IMR-90 (cell line): ENCODE results near the gene STXBP6. TPM values are rescaled to one million over a fixed set of nuclear protein-coding genes. Genes with fewer than 3 reads are reported as not detected.

Experiments
- ATAC-seq: fragments of 200-7000 bp; cut with Tn5 transposase; 2 replicates; pipeline ENCODE4 v1.9.1; 2020; ENCODE audit warnings: low read depth, mild to moderate bottlenecking, moderate library complexity
- BruUV-seq: library from RNA; stranded (reverse); fragments of 400-500 nt; replicated peaks from 2 replicates; lab custom pipeline; 2021; lab: Mats Ljungman, UMichigan
- CTCF ChIA-PET: fragments of 300-600 bp; formaldehyde crosslinking; extraction: SDS; loops from one replicate; lab custom pipeline; 2021; ENCODE audit warnings: antibody characterized with exemption; lab: Yijun Ruan, JAX
- POLR2A ChIA-PET: fragments of 300-600 bp; sonication (Branson Sonifier 250); formaldehyde crosslinking; loops from one replicate; lab custom pipeline; 2022; ENCODE audit warnings: antibody characterized with exemption; ENCODE audit not compliant: unreplicated experiment; lab: Charles Lee
- DNase-seq: peaks from one replicate; pipeline ENCODE4 v3.0.0; 2013
- H2AFZ ChIP-seq: replicated peaks from 2 replicates; pipeline ENCODE3; 2013; ENCODE audit warnings: low read length, mild to moderate bottlenecking; ENCODE audit not compliant: poor library complexity
- H2AK5ac ChIP-seq: 2 replicates; pipeline ENCODE4 v1.6.1; 2013; ENCODE audit warnings: low read depth, low read length, inconsistent platforms
- H2AK9ac ChIP-seq: replicated peaks from 2 replicates; pipeline ENCODE3; 2013; ENCODE audit warnings: mild to moderate bottlenecking, low read depth, low read length, moderate library complexity; ENCODE audit not compliant: poor library complexity
- H2BK120ac ChIP-seq: 2 replicates; pipeline ENCODE4 v1.6.1; 2013; ENCODE audit warnings: low read depth, low read length, inconsistent platforms
- H2BK15ac ChIP-seq: 3 replicates; pipeline ENCODE4 v1.6.1; 2013; ENCODE audit warnings: low read depth, low read length, inconsistent platforms
- H2BK20ac ChIP-seq: 2 replicates; pipeline ENCODE4 v1.6.1; 2013; ENCODE audit warnings: low read depth, mild to moderate bottlenecking, inconsistent platforms, low read length, moderate library complexity
- H2BK5ac ChIP-seq: 2 replicates; pipeline ENCODE4 v1.6.1; 2013; ENCODE audit warnings: mild to moderate bottlenecking, low read depth, low read length, inconsistent platforms; ENCODE audit not compliant: poor library complexity, severe bottlenecking
- H3K14ac ChIP-seq: replicated peaks from 2 replicates; pipeline ENCODE4 v1.6.1; 2013; ENCODE audit warnings: low read depth, low read length, inconsistent platforms
- H3K18ac ChIP-seq: 2 replicates; pipeline ENCODE4 v1.6.1; 2013; ENCODE audit warnings: low read depth, low read length, control low read depth
- H3K23ac ChIP-seq: 2 replicates; pipeline ENCODE4 v1.6.1; 2013; ENCODE audit warnings: low read depth, low read length, inconsistent platforms
- H3K27ac ChIP-seq: 2 replicates; pipeline ENCODE4 v1.5.1; 2013; ENCODE audit warnings: mild to moderate bottlenecking, control low read depth, low read length; ENCODE audit not compliant: insufficient read depth
- H3K27me3 ChIP-seq: 2 replicates; pipeline ENCODE4 v1.6.1; 2013; ENCODE audit warnings: low read length; ENCODE audit not compliant: control insufficient read depth, insufficient read depth
- H3K36me3 ChIP-seq: 2 replicates; pipeline ENCODE4 v1.6.1; 2013; ENCODE audit warnings: low read length, mixed read lengths; ENCODE audit not compliant: control insufficient read depth, insufficient read depth
- H3K4ac ChIP-seq: 2 replicates; pipeline ENCODE4 v1.6.1; 2013; ENCODE audit warnings: low read depth, low read length, inconsistent platforms
- H3K4me1 ChIP-seq: 2 replicates; pipeline ENCODE4 v1.6.1; 2013; ENCODE audit warnings: low read length, mixed read lengths; ENCODE audit not compliant: control insufficient read depth, insufficient read depth
- H3K4me2 ChIP-seq: 2 replicates; pipeline ENCODE4 v1.6.1; 2013; ENCODE audit warnings: low read depth, mild to moderate bottlenecking, control low read depth, low read length, moderate library complexity
- H3K4me3 ChIP-seq: 2 replicates; pipeline ENCODE4 v1.5.1; 2013; ENCODE audit warnings: low read depth, mild to moderate bottlenecking, control low read depth, low read length, moderate library complexity; ENCODE audit not compliant: insufficient read depth
- H3K56ac ChIP-seq: 2 replicates; pipeline ENCODE4 v1.6.1; 2013; ENCODE audit warnings: low read length, inconsistent platforms; ENCODE audit not compliant: insufficient read depth; ENCODE audit errors: extremely low read depth
- H3K79me1 ChIP-seq, 2 experiments: 2 replicates each; pipeline ENCODE4 v1.6.1; 2013; ENCODE audit warnings: low read length in 2 of 2, inconsistent platforms in 1 of 2, low read depth in 1 of 2
- H3K9ac ChIP-seq: 2 replicates; pipeline ENCODE4 v1.6.1; 2013; ENCODE audit warnings: low read depth, low read length, control low read depth
- H3K9me1 ChIP-seq: 2 replicates; pipeline ENCODE4 v1.6.1; 2013; ENCODE audit warnings: low read length, inconsistent platforms; ENCODE audit not compliant: insufficient read depth
- H3K9me3 ChIP-seq: 2 replicates; pipeline ENCODE4 v1.6.1; 2013; ENCODE audit warnings: low read length; ENCODE audit not compliant: control insufficient read depth, insufficient read depth
- H4K20me1 ChIP-seq: 2 replicates; pipeline ENCODE4 v1.6.1; 2013; ENCODE audit warnings: low read length, inconsistent platforms; ENCODE audit not compliant: insufficient read depth
- H4K5ac ChIP-seq: 2 replicates; pipeline ENCODE4 v1.6.1; 2013; ENCODE audit warnings: mild to moderate bottlenecking, low read depth, low read length, control low read depth
- H4K8ac ChIP-seq, 2 experiments: 2 replicates each; pipeline ENCODE4 v1.6.1; 2013; ENCODE audit warnings: low read depth in 2 of 2, low read length in 2 of 2, control low read depth in 1 of 2, inconsistent platforms in 1 of 2
- H4K91ac ChIP-seq: 2 replicates; pipeline ENCODE4 v1.6.1; 2013; ENCODE audit warnings: low read depth, low read length, inconsistent platforms; ENCODE audit not compliant: insufficient read depth
- BHLHE40 ChIP-seq: fragments of 150-350 bp; IDR thresholded peaks from 2 replicates; pipeline ENCODE4 v1.6.1; 2016; ENCODE audit warnings: mild to moderate bottlenecking, low read depth, low read length
- CEBPB ChIP-seq: IDR thresholded peaks from 2 replicates; pipeline ENCODE4 v1.6.1; 2012; ENCODE audit warnings: low read depth, low read length, improper control_type of control experiment
- CHD1 ChIP-seq: IDR thresholded peaks from 2 replicates; pipeline ENCODE4 v1.6.1; 2012; ENCODE audit warnings: low read depth, low read length, improper control_type of control experiment
- FOS ChIP-seq: fragments of 150-350 bp; IDR thresholded peaks from 2 replicates; pipeline ENCODE4 v1.6.1; 2016; ENCODE audit warnings: low read depth, low read length
- MAFK ChIP-seq: IDR thresholded peaks from 2 replicates; pipeline ENCODE4 v1.6.1; 2012; ENCODE audit warnings: low read depth, low read length, improper control_type of control experiment
- MAZ ChIP-seq: IDR thresholded peaks from 2 replicates; pipeline ENCODE4 v1.6.1; 2012; ENCODE audit warnings: low read depth, mild to moderate bottlenecking, low read length, improper control_type of control experiment, moderate library complexity, borderline replicate concordance
- MXI1 ChIP-seq: IDR thresholded peaks from 2 replicates; pipeline ENCODE4 v1.6.1; 2012; ENCODE audit warnings: low read depth, mild to moderate bottlenecking, low read length, moderate library complexity, borderline replicate concordance
- NFE2L2 ChIP-seq: fragments of 150-350 bp; IDR thresholded peaks from 2 replicates; pipeline ENCODE4 v1.6.1; 2016; ENCODE audit warnings: low read depth, mild to moderate bottlenecking, low read length
- POLR2A ChIP-seq: IDR thresholded peaks from 2 replicates; pipeline ENCODE4 v1.6.1; 2012; ENCODE audit warnings: mild to moderate bottlenecking, low read depth, low read length
- RAD21 ChIP-seq: IDR thresholded peaks from 2 replicates; pipeline ENCODE4 v1.6.1; 2012; ENCODE audit warnings: low read length, improper control_type of control experiment
- RCOR1 ChIP-seq: IDR thresholded peaks from 2 replicates; pipeline ENCODE4 v1.6.1; 2012; ENCODE audit warnings: mild to moderate bottlenecking, low read length, improper control_type of control experiment; ENCODE audit not compliant: insufficient replicate concordance
- RFX5 ChIP-seq: IDR thresholded peaks from 2 replicates; pipeline ENCODE4 v1.8.0; 2012; ENCODE audit warnings: low read depth, mild to moderate bottlenecking, low read length, moderate library complexity
- SMC3 ChIP-seq: fragments of 150-350 bp; IDR thresholded peaks from 2 replicates; pipeline ENCODE4 v1.6.1; 2016; ENCODE audit warnings: low read depth, mild to moderate bottlenecking, antibody characterized with exemption, low read length, moderate library complexity
- WGBS, 2 experiments: methylation state at CpG; one replicate each; pipeline versions ENCODE4 v1.1.5 to v1.1.7; 2013; ENCODE audit warnings: missing lambda C conversion rate in 2 of 2; ENCODE audit not compliant: insufficient read length in 1 of 2; ENCODE audit errors: extremely low coverage in 2 of 2; 5-methylcytosine and 5-hydroxymethylcytosine counted together
- dilution Hi-C: fragments of 300-500 bp; cut with HindIII; formaldehyde crosslinking; loops from one replicate; pipeline ENCODE4 v1.14.3; 2018; ENCODE audit warnings: low sequenced_read_pairs; ENCODE audit not compliant: unreplicated experiment
- in situ Hi-C: fragments of 300-500 bp; cut with MboI; formaldehyde crosslinking; loops from 3 replicates; pipeline ENCODE4 v1.14.3; 2019; ENCODE audit warnings: low sequenced_read_pairs, inconsistent platforms, mixed read lengths
- intact Hi-C: fragments of 100-400 bp; cut with micrococcal nuclease; formaldehyde crosslinking; loops from 2 replicates; pipeline ENCODE4 v1.10.0; 2022
- polyA plus RNA-seq, 3 experiments: library from polyadenylated mRNA; depleted of rRNA; stranded (reverse); fragments of >200 nt; gene quantifications; 2 replicates each; pipeline ENCODE4 v1.2.3, GENCODE V29; 2012; ENCODE audit warnings: low replicate concordance in 1 of 3
- total RNA-seq: library from RNA; depleted of rRNA; stranded (reverse); fragments of >200 nt; gene quantifications from 2 replicates; pipeline ENCODE4 v1.2.3, GENCODE V29; 2012
- TF ChIP-seq, protein P1 (sequence below): fragments of 150-350 bp; IDR thresholded peaks from 2 replicates; pipeline ENCODE4 v1.6.1; 2016; ENCODE audit warnings: low read depth, mild to moderate bottlenecking, low read length, moderate library complexity, borderline replicate concordance
- TF ChIP-seq, protein P2 (sequence below): fragments of 150-350 bp; IDR thresholded peaks from 2 replicates; pipeline ENCODE4 v1.6.1; 2017; ENCODE audit warnings: mild to moderate bottlenecking, antibody characterized with exemption, low read length, low read depth
- TF ChIP-seq, protein P3 (sequence below): conservative IDR thresholded peaks from 2 replicates; pipeline ENCODE4 v1.5.1; 2012; ENCODE audit warnings: mild to moderate bottlenecking, low read depth, low read length, improper control_type of control experiment

STXBP6 gene
- total and polyA plus RNA-seq, 2 of the 4 experiments (the other 2 are of a cell fraction): 14.2 to 14.3 TPM

DNA sequence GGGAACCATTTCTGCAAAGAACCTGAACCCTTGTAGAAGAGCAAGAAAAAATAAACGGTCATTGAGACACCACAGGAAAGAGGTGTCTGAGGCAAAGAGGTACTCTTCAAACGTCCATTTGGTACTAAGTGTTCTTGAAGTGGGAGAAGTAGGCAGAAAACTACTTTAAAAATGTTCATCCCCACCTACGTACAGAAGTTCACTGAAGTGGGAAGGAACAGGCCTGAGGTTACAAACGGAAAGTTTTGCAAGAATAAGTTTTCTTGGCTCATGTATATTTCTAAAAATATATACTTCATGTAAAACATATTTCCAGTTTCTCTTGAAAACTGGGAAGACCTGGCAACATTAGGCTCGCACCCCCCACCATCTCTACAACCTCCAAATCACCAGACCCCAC is 61.2 kb downstream of the STXBP6 start:
- no peak overlapping the region for H3K18ac ChIP-seq
- peaks cover 7% of the 10 kb centered on the region for H3K27me3 ChIP-seq
- no peaks in the 10 kb centered on the region for H3K9me3 ChIP-seq
- no peak overlapping the region for H4K5ac ChIP-seq
- dilution Hi-C loops (no loop called here), in situ Hi-C loops (no loop called here), intact Hi-C loops (no loop called here)
- no peak overlapping the region for H2BK120ac ChIP-seq
- H2AFZ ChIP-seq: no peak overlapping the region
- H2AK5ac ChIP-seq: no peak overlapping the region
- no peak overlapping the region for H3K4me2 ChIP-seq
- no peak overlapping the region for H3K9ac ChIP-seq
- H4K91ac ChIP-seq: no peak overlapping the region
- no TSS peak for BruUV-seq
- no peak overlapping the region for H3K27ac ChIP-seq
- H3K36me3 ChIP-seq: no peaks in the 10 kb centered on the region
- H3K4ac ChIP-seq: no peak overlapping the region
- peaks cover 2% of the 10 kb centered on the region; the same call in 1 of the 2 replicates for H3K4me1 ChIP-seq
- WGBS, 2 experiments: 80% methylated on average over 1 of the region's 5 CpGs; no CpG with 5 or more reads in 1 of the 2 experiments
- no peak for ATAC-seq
- ChIA-PET POLR2A (no interaction called here), CTCF (no interaction called here)
- no peak overlapping the region for H3K4me3 ChIP-seq
- H2BK20ac ChIP-seq: no peak overlapping the region
- H4K8ac ChIP-seq: no peak overlapping the region
- H4K20me1 ChIP-seq: no peaks in the 10 kb centered on the region
- no peaks in the 10 kb centered on the region for H3K79me1 ChIP-seq
- no peak overlapping the region for H2BK5ac ChIP-seq
- H3K23ac ChIP-seq: no peak overlapping the region
- H3K9me1 ChIP-seq: no peaks in the 10 kb centered on the region
- no peak overlapping the region for H2BK15ac ChIP-seq
- H3K14ac ChIP-seq: no peak overlapping the region
- no peak overlapping the region for H2AK9ac ChIP-seq
- no peak for DNase-seq
- TF ChIP-seq RFX5: no peak
- TF ChIP-seq FOS: no peak
- TF ChIP-seq RAD21: no peak
- TF ChIP-seq, protein P1, sequence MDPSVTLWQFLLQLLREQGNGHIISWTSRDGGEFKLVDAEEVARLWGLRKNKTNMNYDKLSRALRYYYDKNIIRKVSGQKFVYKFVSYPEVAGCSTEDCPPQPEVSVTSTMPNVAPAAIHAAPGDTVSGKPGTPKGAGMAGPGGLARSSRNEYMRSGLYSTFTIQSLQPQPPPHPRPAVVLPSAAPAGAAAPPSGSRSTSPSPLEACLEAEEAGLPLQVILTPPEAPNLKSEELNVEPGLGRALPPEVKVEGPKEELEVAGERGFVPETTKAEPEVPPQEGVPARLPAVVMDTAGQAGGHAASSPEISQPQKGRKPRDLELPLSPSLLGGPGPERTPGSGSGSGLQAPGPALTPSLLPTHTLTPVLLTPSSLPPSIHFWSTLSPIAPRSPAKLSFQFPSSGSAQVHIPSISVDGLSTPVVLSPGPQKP: no peak
- TF ChIP-seq BHLHE40: no peak
- TF ChIP-seq MAZ: no peak
- TF ChIP-seq, protein P2, sequence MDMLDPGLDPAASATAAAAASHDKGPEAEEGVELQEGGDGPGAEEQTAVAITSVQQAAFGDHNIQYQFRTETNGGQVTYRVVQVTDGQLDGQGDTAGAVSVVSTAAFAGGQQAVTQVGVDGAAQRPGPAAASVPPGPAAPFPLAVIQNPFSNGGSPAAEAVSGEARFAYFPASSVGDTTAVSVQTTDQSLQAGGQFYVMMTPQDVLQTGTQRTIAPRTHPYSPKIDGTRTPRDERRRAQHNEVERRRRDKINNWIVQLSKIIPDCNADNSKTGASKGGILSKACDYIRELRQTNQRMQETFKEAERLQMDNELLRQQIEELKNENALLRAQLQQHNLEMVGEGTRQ: no peak
- TF ChIP-seq, protein P3, sequence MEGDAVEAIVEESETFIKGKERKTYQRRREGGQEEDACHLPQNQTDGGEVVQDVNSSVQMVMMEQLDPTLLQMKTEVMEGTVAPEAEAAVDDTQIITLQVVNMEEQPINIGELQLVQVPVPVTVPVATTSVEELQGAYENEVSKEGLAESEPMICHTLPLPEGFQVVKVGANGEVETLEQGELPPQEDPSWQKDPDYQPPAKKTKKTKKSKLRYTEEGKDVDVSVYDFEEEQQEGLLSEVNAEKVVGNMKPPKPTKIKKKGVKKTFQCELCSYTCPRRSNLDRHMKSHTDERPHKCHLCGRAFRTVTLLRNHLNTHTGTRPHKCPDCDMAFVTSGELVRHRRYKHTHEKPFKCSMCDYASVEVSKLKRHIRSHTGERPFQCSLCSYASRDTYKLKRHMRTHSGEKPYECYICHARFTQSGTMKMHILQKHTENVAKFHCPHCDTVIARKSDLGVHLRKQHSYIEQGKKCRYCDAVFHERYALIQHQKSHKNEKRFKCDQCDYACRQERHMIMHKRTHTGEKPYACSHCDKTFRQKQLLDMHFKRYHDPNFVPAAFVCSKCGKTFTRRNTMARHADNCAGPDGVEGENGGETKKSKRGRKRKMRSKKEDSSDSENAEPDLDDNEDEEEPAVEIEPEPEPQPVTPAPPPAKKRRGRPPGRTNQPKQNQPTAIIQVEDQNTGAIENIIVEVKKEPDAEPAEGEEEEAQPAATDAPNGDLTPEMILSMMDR: no peak
- no peak for TF ChIP-seq CHD1
- TF ChIP-seq MXI1: no peak
- no peak for TF ChIP-seq MAFK
- TF ChIP-seq SMC3: no peak
- no peak for TF ChIP-seq RCOR1
- TF ChIP-seq POLR2A: no peak
- TF ChIP-seq CEBPB: no peak
- TF ChIP-seq NFE2L2: no peak
- no peak overlapping the region for H3K56ac ChIP-seq
